HFFc6 (cell line): ENCODE measurements around the gene SAMMSON. TPM values are rescaled to one million over a fixed set of nuclear protein-coding genes. Genes with fewer than 3 reads are reported as not detected.

Experiments used
- DNase-seq: peaks from one replicate; pipeline ENCODE4 v3.0.0-alpha.2; 2018
- H3K27ac Mint-ChIP-seq: 2 replicates; pipeline ENCODE4 v1.8.0; 2020; ENCODE audit warnings: mild to moderate bottlenecking, mixed read lengths
- H3K27me3 Mint-ChIP-seq: 2 replicates; pipeline ENCODE4 v1.8.0; 2021; ENCODE audit warnings: mild to moderate bottlenecking, moderate library complexity, mixed read lengths; ENCODE audit not compliant: insufficient read depth
- H3K36me3 Mint-ChIP-seq: 2 replicates; pipeline ENCODE4 v1.8.0; 2021; ENCODE audit warnings: low read depth, mixed read lengths
- H3K4me1 Mint-ChIP-seq: 2 replicates; pipeline ENCODE4 v1.8.0; 2020; ENCODE audit warnings: low read depth, mixed read lengths
- H3K4me3 Mint-ChIP-seq: 2 replicates; pipeline ENCODE4 v1.8.0; 2020; ENCODE audit warnings: mild to moderate bottlenecking, moderate library complexity, mixed read lengths
- H3K9me3 Mint-ChIP-seq: 2 replicates; pipeline ENCODE4 v1.8.0; 2020; ENCODE audit warnings: mild to moderate bottlenecking, mixed read lengths
- CTCF ChIP-seq: fragments of 200-600 bp; sonication (generic); IDR thresholded peaks from 2 replicates; pipeline ENCODE4 v1.5.0; 2021; ENCODE audit warnings: antibody characterized with exemption, mild to moderate bottlenecking
- total RNA-seq, 6 experiments: library from RNA; stranded (reverse); fragmentation: NEBNext Ultra II Directional; extraction: Animal tissue kit (Norgen Biotek cat#: 25700); gene quantifications; 2 replicates in 1 of 6; 3 replicates in 5 of 6; pipeline ENCODE4 v1.2.3, GENCODE V29; 2021

Gene SAMMSON
- total RNA-seq, 6 experiments from 2014 or later = not detected

GRCh38 chr3:70069557-70069956 lies 70.0 kb downstream of the SAMMSON start:
- no peak overlapping the region for H3K27ac Mint-ChIP-seq
- TF ChIP-seq CTCF = no peak
- DNase-seq = no peak
- no peaks in the 10 kb centered on the region for H3K36me3 Mint-ChIP-seq
- no peaks in the 10 kb centered on the region for H3K4me1 Mint-ChIP-seq
- H3K4me3 Mint-ChIP-seq = no peak overlapping the region
- peaks cover 3% of the 10 kb centered on the region; the same call in 1 of the 2 replicates for H3K27me3 Mint-ChIP-seq
- no peaks in the 10 kb centered on the region for H3K9me3 Mint-ChIP-seq

GRCh38 chr3:70071138-70071537 lies 71.6 kb downstream of the SAMMSON start:
- no peaks in the 10 kb centered on the region for H3K4me1 Mint-ChIP-seq
- no peak for DNase-seq
- no peak for TF ChIP-seq CTCF
- H3K27ac Mint-ChIP-seq = no peak overlapping the region
- H3K4me3 Mint-ChIP-seq = no peak overlapping the region
- no peaks in the 10 kb centered on the region for H3K36me3 Mint-ChIP-seq
- H3K27me3 Mint-ChIP-seq = peaks cover 8% of the 10 kb centered on the region; the same call in 1 of the 2 replicates
- no peaks in the 10 kb centered on the region for H3K9me3 Mint-ChIP-seq

- H3K4me1 Mint-ChIP-seq = no peaks in the 10 kb centered on the region
- no peaks in the 10 kb centered on the region for H3K9me3 Mint-ChIP-seq
- H3K27me3 Mint-ChIP-seq = peaks cover 8% of the 10 kb centered on the region; the same call in 1 of the 2 replicates
- no peaks in the 10 kb centered on the region for H3K36me3 Mint-ChIP-seq
- H3K4me3 Mint-ChIP-seq = peak overlapping the region; percentile 21
- DNase-seq = no peak
- no peak for TF ChIP-seq CTCF
- no peak overlapping the region for H3K27ac Mint-ChIP-seq
Measured at GRCh38 chr3:70072180-70072579, 72.6 kb downstream of the SAMMSON start.

GRCh38 chr3:70072754-70073153 lies 73.2 kb downstream of the SAMMSON start:
- Mint-ChIP-seq H3K4me3 (no peak overlapping the region), H3K27ac (no peak overlapping the region), H3K9me3 (no peaks in the 10 kb centered on the region), H3K36me3 (no peaks in the 10 kb centered on the region), H3K4me1 (no peaks in the 10 kb centered on the region), H3K27me3 (peaks cover 10% of the 10 kb centered on the region)
- DNase-seq = no peak
- TF ChIP-seq CTCF = no peak

GRCh38 chr3:70075101-70075500 lies 75.6 kb downstream of the SAMMSON start:
- H3K36me3 Mint-ChIP-seq = no peaks in the 10 kb centered on the region
- peaks cover 11% of the 10 kb centered on the region for H3K27me3 Mint-ChIP-seq
- H3K27ac Mint-ChIP-seq = no peak overlapping the region
- no peaks in the 10 kb centered on the region for H3K9me3 Mint-ChIP-seq
- TF ChIP-seq CTCF = no peak
- no peak overlapping the region for H3K4me3 Mint-ChIP-seq
- no peak for DNase-seq
- no peaks in the 10 kb centered on the region for H3K4me1 Mint-ChIP-seq

GRCh38 chr3:70076396-70076795 lies 76.9 kb downstream of the SAMMSON start:
- no peak for TF ChIP-seq CTCF
- H3K36me3 Mint-ChIP-seq = no peaks in the 10 kb centered on the region
- H3K27ac Mint-ChIP-seq = no peak overlapping the region
- no peak for DNase-seq
- H3K4me1 Mint-ChIP-seq = no peaks in the 10 kb centered on the region
- peaks cover 9% of the 10 kb centered on the region for H3K27me3 Mint-ChIP-seq
- H3K4me3 Mint-ChIP-seq = no peak overlapping the region
- no peaks in the 10 kb centered on the region for H3K9me3 Mint-ChIP-seq
